ENCODE data around the gene CXCR4.

The CXCR4 gene

DNA sequence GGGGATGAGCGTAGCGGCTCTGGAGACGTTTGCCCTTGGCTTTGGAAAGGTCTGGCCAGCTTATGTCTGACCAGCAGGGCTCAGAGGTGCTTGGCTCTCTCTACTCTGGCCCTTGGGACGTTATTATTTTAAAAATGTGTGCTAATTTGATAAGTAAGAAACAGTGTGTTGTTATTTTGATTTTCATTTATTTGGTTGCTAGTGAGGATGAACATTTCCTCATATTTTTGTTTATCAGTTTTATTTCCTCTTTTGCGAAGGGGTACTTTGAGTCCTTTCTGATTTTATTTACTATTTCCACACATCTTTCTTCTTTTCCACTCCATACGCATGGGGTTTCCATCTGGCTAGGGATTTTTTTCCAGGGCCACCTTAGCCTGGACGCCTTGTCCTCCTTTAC is 11.4 kb downstream of the CXCR4 start:
- Histone ChIP-seq H4K20me1 (ENCODE audit: insufficient read depth, low read length) (no peaks in the 10 kb centered on the region), H3K36me3 (ENCODE audit: insufficient read depth, low read length) (no peaks in the 10 kb centered on the region), H2AFZ (ENCODE audit: low read length) (no peak overlapping the region), H3K27me3 (ENCODE audit: insufficient read depth, low read length) (no peaks in the 10 kb centered on the region), H3K27ac (ENCODE audit: low read depth, low read length, poor library complexity, severe bottlenecking) (peak overlapping the region; percentile 96), H3K4me3 (ENCODE audit: low read depth, low read length, poor library complexity, severe bottlenecking) (peak overlapping the region; percentile 1), H3K79me2 (ENCODE audit: insufficient read depth, low read length) (no peaks in the 10 kb centered on the region), H3K4me2 (ENCODE audit: low read length) (peak overlapping the region; percentile 30), H3K9me3 (ENCODE audit: low read length) (no peaks in the 10 kb centered on the region), H3K4me1 (ENCODE audit: insufficient read depth, low read length, severe bottlenecking) (peaks cover 62% of the 10 kb centered on the region), H3F3A (ENCODE audit: insufficient read depth, low read length) (peaks cover 22% of the 10 kb centered on the region), H3K9ac (ENCODE audit: low read length) (peak overlapping the region; percentile 33; the same call in 1 of the 2 replicates), H3K9me2 (ENCODE audit: low read depth, low read length) (no peaks in the 10 kb centered on the region)
- no peak for TF ChIP-seq EZH2 (IDR thresholded peaks at IDR 0.05; ENCODE audit: borderline replicate concordance, low read length)
- TF ChIP-seq, protein P1, sequence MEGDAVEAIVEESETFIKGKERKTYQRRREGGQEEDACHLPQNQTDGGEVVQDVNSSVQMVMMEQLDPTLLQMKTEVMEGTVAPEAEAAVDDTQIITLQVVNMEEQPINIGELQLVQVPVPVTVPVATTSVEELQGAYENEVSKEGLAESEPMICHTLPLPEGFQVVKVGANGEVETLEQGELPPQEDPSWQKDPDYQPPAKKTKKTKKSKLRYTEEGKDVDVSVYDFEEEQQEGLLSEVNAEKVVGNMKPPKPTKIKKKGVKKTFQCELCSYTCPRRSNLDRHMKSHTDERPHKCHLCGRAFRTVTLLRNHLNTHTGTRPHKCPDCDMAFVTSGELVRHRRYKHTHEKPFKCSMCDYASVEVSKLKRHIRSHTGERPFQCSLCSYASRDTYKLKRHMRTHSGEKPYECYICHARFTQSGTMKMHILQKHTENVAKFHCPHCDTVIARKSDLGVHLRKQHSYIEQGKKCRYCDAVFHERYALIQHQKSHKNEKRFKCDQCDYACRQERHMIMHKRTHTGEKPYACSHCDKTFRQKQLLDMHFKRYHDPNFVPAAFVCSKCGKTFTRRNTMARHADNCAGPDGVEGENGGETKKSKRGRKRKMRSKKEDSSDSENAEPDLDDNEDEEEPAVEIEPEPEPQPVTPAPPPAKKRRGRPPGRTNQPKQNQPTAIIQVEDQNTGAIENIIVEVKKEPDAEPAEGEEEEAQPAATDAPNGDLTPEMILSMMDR (IDR thresholded peaks at IDR 0.05; ENCODE audit: low read length) = no peak

DNA sequence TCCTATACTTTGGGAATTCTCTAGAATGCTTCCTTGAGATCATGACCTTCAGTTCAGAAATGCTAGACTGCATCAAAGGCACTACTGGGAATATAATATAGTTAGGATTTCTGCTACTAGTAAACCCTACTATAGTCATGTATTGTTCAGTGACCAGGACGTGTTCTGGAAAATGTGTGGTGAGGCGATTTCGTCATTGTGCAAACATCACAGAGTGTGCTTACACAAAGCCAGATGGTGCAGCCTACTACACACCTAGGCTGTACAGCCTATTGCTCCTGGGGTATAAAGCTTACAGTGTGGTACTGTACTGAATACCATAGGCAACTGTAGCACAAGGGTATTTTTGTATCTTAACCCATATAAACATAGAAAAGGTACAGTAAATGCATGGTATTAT is 13.0 kb downstream of the CXCR4 start:
- H2AFZ ChIP-seq (ENCODE audit: low read length) = no peak overlapping the region
- H3K4me2 ChIP-seq (ENCODE audit: low read length) = no peak overlapping the region
- TF ChIP-seq, protein P1 (IDR thresholded peaks at IDR 0.05; ENCODE audit: low read length) = no peak
- no peak for TF ChIP-seq EZH2 (IDR thresholded peaks at IDR 0.05; ENCODE audit: borderline replicate concordance, low read length)
- H3K79me2 ChIP-seq (ENCODE audit: insufficient read depth, low read length) = no peaks in the 10 kb centered on the region
- H3K9ac ChIP-seq (ENCODE audit: low read length) = no peak overlapping the region
- H3K27ac ChIP-seq (ENCODE audit: low read depth, low read length, poor library complexity, severe bottlenecking) = no peak overlapping the region
- peaks cover 12% of the 10 kb centered on the region for H3F3A ChIP-seq (ENCODE audit: insufficient read depth, low read length)
- H3K4me1 ChIP-seq (ENCODE audit: insufficient read depth, low read length, severe bottlenecking) = peaks cover 47% of the 10 kb centered on the region
- H3K36me3 ChIP-seq (ENCODE audit: insufficient read depth, low read length) = no peaks in the 10 kb centered on the region
- H3K4me3 ChIP-seq (ENCODE audit: low read depth, low read length, poor library complexity, severe bottlenecking) = no peak overlapping the region
- no peaks in the 10 kb centered on the region for H3K27me3 ChIP-seq (ENCODE audit: insufficient read depth, low read length)
- no peaks in the 10 kb centered on the region for H3K9me3 ChIP-seq (ENCODE audit: low read length)
- H3K9me2 ChIP-seq (ENCODE audit: low read depth, low read length) = no peaks in the 10 kb centered on the region
- no peaks in the 10 kb centered on the region for H4K20me1 ChIP-seq (ENCODE audit: insufficient read depth, low read length)

DNA sequence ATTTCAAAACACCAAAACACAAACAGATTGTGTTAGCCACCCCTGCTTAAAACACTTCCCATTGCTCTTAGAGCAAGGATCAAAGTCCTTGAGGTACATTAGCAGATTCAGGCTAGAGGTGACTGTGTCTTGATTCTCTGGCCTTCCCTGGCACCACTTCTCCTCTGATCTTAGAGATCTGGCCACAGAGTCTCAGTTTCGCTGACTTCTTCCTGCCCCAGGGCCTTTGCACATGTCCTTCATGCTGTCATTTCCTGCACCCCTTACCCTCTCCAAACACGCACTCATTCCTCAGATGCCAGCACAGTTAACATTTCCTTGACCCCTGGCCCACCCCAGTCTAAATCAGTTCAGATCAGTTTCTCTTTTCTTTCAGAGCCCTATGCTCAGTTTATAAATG is 16.9 kb downstream of the CXCR4 start:
- H3K9me2 ChIP-seq (ENCODE audit: low read depth, low read length) = no peaks in the 10 kb centered on the region
- TF ChIP-seq, protein P1 (IDR thresholded peaks at IDR 0.05; ENCODE audit: low read length) = no peak
- TF ChIP-seq EZH2 (IDR thresholded peaks at IDR 0.05; ENCODE audit: borderline replicate concordance, low read length) = no peak
- no peaks in the 10 kb centered on the region for H4K20me1 ChIP-seq (ENCODE audit: insufficient read depth, low read length)
- no peaks in the 10 kb centered on the region for H3K36me3 ChIP-seq (ENCODE audit: insufficient read depth, low read length)
- no peak overlapping the region for H3K4me3 ChIP-seq (ENCODE audit: low read depth, low read length, poor library complexity, severe bottlenecking)
- H3F3A ChIP-seq (ENCODE audit: insufficient read depth, low read length) = no peaks in the 10 kb centered on the region; the same call in 1 of the 2 replicates
- no peak overlapping the region for H3K9ac ChIP-seq (ENCODE audit: low read length)
- no peak overlapping the region for H2AFZ ChIP-seq (ENCODE audit: low read length)
- H3K9me3 ChIP-seq (ENCODE audit: low read length) = no peaks in the 10 kb centered on the region
- H3K27ac ChIP-seq (ENCODE audit: low read depth, low read length, poor library complexity, severe bottlenecking) = no peak overlapping the region
- H3K79me2 ChIP-seq (ENCODE audit: insufficient read depth, low read length) = no peaks in the 10 kb centered on the region
- H3K4me1 ChIP-seq (ENCODE audit: insufficient read depth, low read length, severe bottlenecking) = peaks cover 8% of the 10 kb centered on the region
- H3K4me2 ChIP-seq (ENCODE audit: low read length) = no peak overlapping the region
- no peaks in the 10 kb centered on the region for H3K27me3 ChIP-seq (ENCODE audit: insufficient read depth, low read length)
